GM19240 (cell line): Measurements from ENCODE around the gene C1QTNF1.
"Not testable (repeated sequence)": the region's sequence is repeated elsewhere in the genome, so short reads cannot be mapped to it uniquely, and the experiment has no call there.

ENCODE experiments used
- DNase-seq: peaks from one replicate; pipeline ENCODE4 v3.0.0; 2011; ENCODE audit warnings: low spot score; ENCODE audit not compliant: insufficient read length

Gene C1QTNF1

GRCh38 chr17:79022507-79022991 lies 1.4 kb upstream of the C1QTNF1 start:
- DNase-seq, result no peak

GRCh38 chr17:79023180-79023705 lies 726 bp upstream of the C1QTNF1 start:
- no peak for DNase-seq

GRCh38 chr17:79024901-79025737 lies 1.1 kb downstream of the C1QTNF1 start:
- DNase-seq, result no peak

- DNase-seq, result no peak
Measured at GRCh38 chr17:79026376-79027273, 2.7 kb downstream of the C1QTNF1 start.

- no peak for DNase-seq
Measured at GRCh38 chr17:79027274-79027924, 3.4 kb downstream of the C1QTNF1 start.

GRCh38 chr17:79027925-79028491 lies 4.0 kb downstream of the C1QTNF1 start:
- no peak for DNase-seq

GRCh38 chr17:79028496-79029326 lies 4.7 kb downstream of the C1QTNF1 start:
- DNase-seq, result no peak

- no peak for DNase-seq
Measured at GRCh38 chr17:79029327-79030009, 5.5 kb downstream of the C1QTNF1 start.

GRCh38 chr17:79030636-79031035 lies 6.7 kb downstream of the C1QTNF1 start:
- not testable (repeated sequence) for DNase-seq

- no peak for DNase-seq
Measured at GRCh38 chr17:79031996-79032875, 8.3 kb downstream of the C1QTNF1 start.

- no peak for DNase-seq
Measured at GRCh38 chr17:79033046-79033616, 9.2 kb downstream of the C1QTNF1 start.

- no peak for DNase-seq
Measured at GRCh38 chr17:79033741-79034501, 10.0 kb downstream of the C1QTNF1 start.

- no peak for DNase-seq
Measured at GRCh38 chr17:79034931-79035485, 11.0 kb downstream of the C1QTNF1 start.

- no peak for DNase-seq
Measured at GRCh38 chr17:79035686-79036085, 11.7 kb downstream of the C1QTNF1 start.

- DNase-seq, result no peak
Measured at GRCh38 chr17:79036181-79036580, 12.2 kb downstream of the C1QTNF1 start.

GRCh38 chr17:79036596-79036995 lies 12.6 kb downstream of the C1QTNF1 start:
- DNase-seq, result no peak

- no peak for DNase-seq
Measured at GRCh38 chr17:79038545-79039135, 14.7 kb downstream of the C1QTNF1 start.
